ENCODE measurements around the gene ARMS2. TPM values are rescaled to one million over a fixed set of nuclear protein-coding genes. Genes with fewer than 3 reads are reported as not detected.

Gene ARMS2
- total RNA-seq, 4 donors from 2014 or later = not detected

- TF ChIP-seq CTCF (IDR thresholded peaks at IDR 0.05) = no peak
- ATAC-seq (ENCODE audit: low FRiP score) = no peak
- DNase-seq (ENCODE audit: low spot score) = no peak
Measured at GRCh38 chr10:122464586-122464985, 10.1 kb downstream of the ARMS2 start.

- no peak for TF ChIP-seq CTCF (IDR thresholded peaks at IDR 0.05)
- DNase-seq (ENCODE audit: low spot score) (no peak), ATAC-seq (ENCODE audit: low FRiP score) (no peak)
Measured at GRCh38 chr10:122465401-122466040, 11.1 kb downstream of the ARMS2 start.

DNA sequence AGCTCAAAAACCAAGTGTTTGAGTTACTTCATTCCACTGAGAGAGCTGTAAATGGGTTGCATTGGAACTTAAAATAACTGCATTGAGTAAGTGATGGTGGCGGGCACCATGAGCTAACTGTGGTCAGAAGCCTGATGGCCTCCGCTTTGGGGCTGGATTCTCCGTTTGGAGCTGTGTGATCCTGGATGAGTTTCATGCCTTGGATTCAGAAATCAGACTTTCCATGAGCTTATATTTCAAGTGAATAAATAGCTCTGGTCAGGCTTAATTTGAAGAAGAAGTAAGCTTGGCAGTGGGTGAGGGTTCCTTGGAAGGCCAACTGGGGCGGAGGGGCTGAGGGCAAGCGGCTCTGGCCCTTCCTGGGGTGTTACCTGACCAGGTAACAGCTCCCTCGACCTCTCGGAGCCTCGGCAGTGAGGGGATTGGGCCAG is 12.5 kb downstream of the ARMS2 start:
- no peak for DNase-seq (ENCODE audit: low spot score)
- TF ChIP-seq CTCF (IDR thresholded peaks at IDR 0.05) = no peak
- ATAC-seq (ENCODE audit: low FRiP score) = no peak

DNA sequence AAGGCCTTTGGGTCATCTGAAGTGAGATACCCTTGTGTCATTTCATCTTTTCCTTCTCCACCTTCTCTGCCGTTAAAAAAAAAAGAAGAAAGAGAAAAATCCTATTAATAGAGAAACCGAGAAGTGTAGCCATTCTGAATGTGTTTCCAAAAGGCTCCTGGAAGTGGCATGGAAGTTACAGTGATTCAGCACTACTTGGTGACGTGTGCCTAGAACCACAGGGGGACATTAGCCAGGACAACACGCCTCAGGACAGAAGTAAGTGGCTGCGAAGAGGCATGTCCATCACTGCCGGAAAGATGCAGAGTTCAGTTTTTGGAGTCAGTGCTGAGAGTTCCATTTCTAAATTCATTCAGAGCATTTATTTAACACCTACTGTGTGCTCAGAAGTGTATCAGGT is 13.2 kb downstream of the ARMS2 start:
- no peak for DNase-seq (ENCODE audit: low spot score)
- no peak for TF ChIP-seq CTCF (IDR thresholded peaks at IDR 0.05)
- ATAC-seq (ENCODE audit: low FRiP score) = no peak

GRCh38 chr10:122468307-122468925 is 14.0 kb downstream of the ARMS2 start:
- ATAC-seq (ENCODE audit: low FRiP score) = no peak
- DNase-seq (ENCODE audit: low spot score) = no peak
- no peak for TF ChIP-seq CTCF (IDR thresholded peaks at IDR 0.05)

DNA sequence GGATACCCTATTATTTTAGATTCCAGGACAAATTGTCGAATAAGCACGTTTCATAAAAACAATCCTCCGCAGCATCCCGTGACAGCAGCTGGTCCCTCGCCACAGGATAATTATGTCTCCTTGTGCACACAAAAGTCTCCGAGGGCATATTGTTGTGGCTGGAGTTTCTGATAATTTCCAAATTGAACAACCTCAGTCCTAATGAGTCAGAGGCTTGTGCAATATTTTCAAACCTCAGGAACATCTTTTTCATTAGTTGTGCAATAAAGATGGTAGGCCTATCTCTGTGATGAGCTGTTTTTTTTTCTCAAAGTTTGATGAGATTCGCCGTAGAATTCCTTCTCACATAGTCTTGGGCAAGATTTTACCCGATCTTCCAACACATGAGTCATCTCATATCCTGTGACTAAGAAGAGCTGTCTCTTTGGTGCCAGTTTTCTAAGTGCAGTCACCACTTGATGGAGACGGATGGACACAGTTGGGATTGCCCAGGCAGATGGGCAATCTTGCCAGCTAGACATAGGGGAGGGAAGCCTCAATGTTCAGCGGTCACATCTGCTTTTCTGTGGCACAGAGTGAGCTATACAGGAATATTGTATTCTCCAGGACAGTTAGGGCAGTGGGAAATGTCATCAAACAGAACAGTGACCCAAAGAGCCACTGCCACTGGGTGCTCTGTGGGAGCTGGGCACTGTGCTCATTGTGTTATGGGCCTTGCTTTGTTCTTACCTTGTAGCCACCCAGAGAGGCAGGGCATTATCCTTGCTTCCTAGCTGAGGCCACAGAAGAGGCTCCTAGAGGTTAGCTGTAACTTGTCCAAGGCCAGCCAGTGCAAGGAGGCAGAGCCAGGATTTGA is 14.7 kb downstream of the ARMS2 start:
- ATAC-seq (ENCODE audit: low FRiP score) (peak; percentile 94), DNase-seq (ENCODE audit: low spot score) (no peak)
- TF ChIP-seq CTCF (IDR thresholded peaks at IDR 0.05) = no peak

All from omental fat pad (tissue), 4 donors.